DMS53 (cell line): Measurements from ENCODE around the gene APCDD1L.
"Not testable (repeated sequence)": the region's sequence is repeated elsewhere in the genome, so short reads cannot be mapped to it uniquely, and the experiment has no call there.

Experiments
- DNase-seq: peaks from one replicate; lab custom pipeline; 2025; lab: John Stamatoyannopoulos, UW

APCDD1L gene

GRCh38 chr20:58416057-58416456 is 99.1 kb downstream of the APCDD1L start:
- DNase-seq = no peak

GRCh38 chr20:58414786-58415185 is 100.4 kb downstream of the APCDD1L start:
- not testable (repeated sequence) for DNase-seq

DNA sequence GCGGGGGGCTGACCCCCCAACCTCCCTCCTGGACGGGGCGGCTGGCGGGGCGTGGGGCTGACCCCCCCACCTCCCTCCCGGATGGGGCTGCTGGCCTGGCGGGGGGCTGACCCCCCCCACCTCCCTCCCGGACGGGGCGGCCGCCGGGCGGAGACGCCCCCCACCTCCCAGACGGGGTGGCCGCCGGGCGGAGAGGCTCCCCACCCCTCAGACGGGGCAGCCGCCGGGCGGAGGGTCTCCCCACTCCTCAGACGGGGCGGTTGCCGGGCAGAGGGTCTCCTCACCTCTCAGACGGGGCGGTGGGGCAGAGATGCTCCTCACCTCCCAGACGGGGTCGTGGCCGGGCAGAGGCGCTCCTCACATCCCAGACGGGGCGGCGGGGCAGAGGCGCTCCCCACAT is 101.0 kb downstream of the APCDD1L start:
- not testable (repeated sequence) for DNase-seq
